ENCODE measurements around the gene NXPE3.

The NXPE3 gene

DNA sequence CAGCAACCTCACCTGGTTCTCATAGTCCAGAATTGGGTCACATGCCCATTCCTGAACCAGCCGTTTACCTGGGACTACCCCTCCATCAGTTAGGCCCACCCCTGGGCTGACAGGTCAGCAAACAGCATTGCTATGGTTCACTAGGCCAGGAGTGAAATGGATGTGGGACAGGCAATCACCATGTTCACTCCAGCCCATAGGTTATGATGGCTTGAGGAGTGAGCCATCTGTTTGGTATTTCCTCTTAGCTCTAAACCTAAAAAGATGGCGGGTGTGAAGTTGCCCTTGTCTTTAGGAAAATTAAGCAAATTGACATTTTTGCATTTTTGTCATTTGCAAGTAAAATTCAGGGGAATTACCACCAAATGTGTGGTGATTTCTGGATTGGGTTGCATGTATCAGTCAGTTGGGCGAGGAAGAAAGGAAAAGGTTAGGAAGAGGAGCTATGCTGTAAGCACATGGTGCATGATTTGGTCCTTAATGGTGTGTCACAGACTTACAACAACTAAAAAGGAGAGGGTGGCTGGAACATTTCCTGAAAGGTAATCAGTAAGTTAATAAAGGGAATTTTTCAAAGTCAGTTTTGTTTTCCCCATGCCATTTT is 17.2 kb downstream of the NXPE3 start:
- DNase-seq (ENCODE audit: low read depth) = no peak
- TF ChIP-seq, protein P1, sequence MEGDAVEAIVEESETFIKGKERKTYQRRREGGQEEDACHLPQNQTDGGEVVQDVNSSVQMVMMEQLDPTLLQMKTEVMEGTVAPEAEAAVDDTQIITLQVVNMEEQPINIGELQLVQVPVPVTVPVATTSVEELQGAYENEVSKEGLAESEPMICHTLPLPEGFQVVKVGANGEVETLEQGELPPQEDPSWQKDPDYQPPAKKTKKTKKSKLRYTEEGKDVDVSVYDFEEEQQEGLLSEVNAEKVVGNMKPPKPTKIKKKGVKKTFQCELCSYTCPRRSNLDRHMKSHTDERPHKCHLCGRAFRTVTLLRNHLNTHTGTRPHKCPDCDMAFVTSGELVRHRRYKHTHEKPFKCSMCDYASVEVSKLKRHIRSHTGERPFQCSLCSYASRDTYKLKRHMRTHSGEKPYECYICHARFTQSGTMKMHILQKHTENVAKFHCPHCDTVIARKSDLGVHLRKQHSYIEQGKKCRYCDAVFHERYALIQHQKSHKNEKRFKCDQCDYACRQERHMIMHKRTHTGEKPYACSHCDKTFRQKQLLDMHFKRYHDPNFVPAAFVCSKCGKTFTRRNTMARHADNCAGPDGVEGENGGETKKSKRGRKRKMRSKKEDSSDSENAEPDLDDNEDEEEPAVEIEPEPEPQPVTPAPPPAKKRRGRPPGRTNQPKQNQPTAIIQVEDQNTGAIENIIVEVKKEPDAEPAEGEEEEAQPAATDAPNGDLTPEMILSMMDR (IDR thresholded peaks at IDR 0.05; ENCODE audit: low read depth, low read length) = no peak
- TF ChIP-seq, protein P2, sequence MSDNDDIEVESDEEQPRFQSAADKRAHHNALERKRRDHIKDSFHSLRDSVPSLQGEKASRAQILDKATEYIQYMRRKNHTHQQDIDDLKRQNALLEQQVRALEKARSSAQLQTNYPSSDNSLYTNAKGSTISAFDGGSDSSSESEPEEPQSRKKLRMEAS (IDR thresholded peaks at IDR 0.05; ENCODE audit: low read depth, low read length) = no peak
- TF ChIP-seq MYC (IDR thresholded peaks at IDR 0.05; ENCODE audit: low read depth, low read length) = no peak
- no peak for TF ChIP-seq POLR2A (IDR thresholded peaks at IDR 0.05; ENCODE audit: extremely low read depth, insufficient read length)
- H3K4me3 ChIP-seq (ENCODE audit: low read depth, low read length) = no peak overlapping the region

DNA sequence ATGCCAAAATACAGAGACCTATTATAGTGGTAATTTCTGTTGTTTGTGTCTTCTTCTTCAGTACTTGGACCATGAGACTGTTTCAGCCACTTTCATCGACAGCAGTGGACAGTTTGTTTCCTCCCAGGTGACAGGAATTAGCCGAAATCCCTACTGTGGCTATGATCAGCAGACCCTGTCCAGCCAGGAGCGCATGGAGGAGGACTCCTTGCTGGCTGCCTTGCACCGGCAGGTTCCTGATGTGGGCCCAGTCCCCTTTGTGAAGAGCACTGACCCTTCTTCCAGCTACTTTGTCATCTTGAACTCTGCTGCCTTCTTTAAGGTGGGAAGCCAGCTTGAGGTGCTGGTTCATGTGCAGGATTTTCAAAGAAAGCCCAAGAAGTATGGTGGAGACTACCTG is 22.2 kb downstream of the NXPE3 start:
- TF ChIP-seq, protein P2 (IDR thresholded peaks at IDR 0.05; ENCODE audit: low read depth, low read length) = no peak
- TF ChIP-seq, protein P1 (IDR thresholded peaks at IDR 0.05; ENCODE audit: low read depth, low read length) = no peak
- TF ChIP-seq POLR2A (IDR thresholded peaks at IDR 0.05; ENCODE audit: extremely low read depth, insufficient read length) (no peak), MYC (IDR thresholded peaks at IDR 0.05; ENCODE audit: low read depth, low read length) (no peak)
- no peak overlapping the region for H3K4me3 ChIP-seq (ENCODE audit: low read depth, low read length)
- DNase-seq (ENCODE audit: low read depth) = no peak

DNA sequence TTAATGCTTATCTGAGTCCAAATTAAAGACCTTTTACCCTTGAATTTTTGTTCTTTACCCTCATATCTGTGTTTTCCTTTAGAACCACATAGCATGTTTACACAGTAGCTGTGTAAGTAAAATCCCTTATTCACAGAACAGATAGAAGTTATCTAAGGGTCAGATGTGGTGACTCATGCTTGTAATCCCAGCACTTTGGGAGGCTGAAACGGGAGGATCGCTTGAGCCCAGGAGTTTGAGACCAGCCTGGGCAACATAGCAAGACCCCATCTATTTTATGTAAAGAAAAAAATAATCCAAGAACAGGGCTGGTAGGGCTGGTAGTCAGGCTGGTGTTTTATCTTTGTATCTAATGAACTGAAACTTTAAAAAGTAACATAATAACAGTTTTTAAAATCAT is 23.2 kb downstream of the NXPE3 start:
- no peak for TF ChIP-seq MYC (IDR thresholded peaks at IDR 0.05; ENCODE audit: low read depth, low read length)
- TF ChIP-seq, protein P1 (IDR thresholded peaks at IDR 0.05; ENCODE audit: low read depth, low read length) = no peak
- no peak for TF ChIP-seq POLR2A (IDR thresholded peaks at IDR 0.05; ENCODE audit: extremely low read depth, insufficient read length)
- TF ChIP-seq, protein P2 (IDR thresholded peaks at IDR 0.05; ENCODE audit: low read depth, low read length) = no peak
- no peak for DNase-seq (ENCODE audit: low read depth)
- no peak overlapping the region for H3K4me3 ChIP-seq (ENCODE audit: low read depth, low read length)

DNA sequence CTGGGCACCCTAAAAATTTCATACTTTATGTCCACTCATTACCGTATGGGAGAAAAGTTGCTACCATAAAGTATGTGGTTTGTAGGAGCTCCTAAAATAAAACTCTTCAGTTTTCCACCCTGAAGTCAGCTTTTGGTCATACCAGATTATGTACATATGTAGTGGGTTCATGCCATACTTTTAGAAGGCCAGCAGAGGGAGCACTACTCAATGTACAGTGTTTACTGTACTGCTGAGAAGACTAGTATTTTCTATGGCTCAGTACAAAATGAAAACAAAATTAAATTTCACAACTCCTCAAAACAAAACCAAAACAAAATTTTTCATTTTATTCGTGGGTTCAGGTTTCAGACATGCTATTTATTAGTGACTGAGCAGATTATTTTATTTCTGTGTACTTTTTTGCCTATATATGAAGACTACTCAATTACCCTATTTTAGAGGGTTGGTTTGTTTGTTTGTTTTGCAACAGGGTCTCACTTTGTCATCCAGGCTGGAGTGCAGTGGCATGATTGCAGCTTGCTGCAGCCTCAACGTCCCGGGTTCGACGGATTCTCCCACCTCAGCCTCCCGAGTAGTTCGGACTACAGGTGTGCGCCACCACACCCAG is 24.3 kb downstream of the NXPE3 start:
- TF ChIP-seq, protein P2 (IDR thresholded peaks at IDR 0.05; ENCODE audit: low read depth, low read length) = no peak
- TF ChIP-seq POLR2A (IDR thresholded peaks at IDR 0.05; ENCODE audit: extremely low read depth, insufficient read length) = no peak
- TF ChIP-seq, protein P1 (IDR thresholded peaks at IDR 0.05; ENCODE audit: low read depth, low read length) = peak; percentile 78
- no peak overlapping the region for H3K4me3 ChIP-seq (ENCODE audit: low read depth, low read length)
- peak; percentile 74 for DNase-seq (ENCODE audit: low read depth)

DNA sequence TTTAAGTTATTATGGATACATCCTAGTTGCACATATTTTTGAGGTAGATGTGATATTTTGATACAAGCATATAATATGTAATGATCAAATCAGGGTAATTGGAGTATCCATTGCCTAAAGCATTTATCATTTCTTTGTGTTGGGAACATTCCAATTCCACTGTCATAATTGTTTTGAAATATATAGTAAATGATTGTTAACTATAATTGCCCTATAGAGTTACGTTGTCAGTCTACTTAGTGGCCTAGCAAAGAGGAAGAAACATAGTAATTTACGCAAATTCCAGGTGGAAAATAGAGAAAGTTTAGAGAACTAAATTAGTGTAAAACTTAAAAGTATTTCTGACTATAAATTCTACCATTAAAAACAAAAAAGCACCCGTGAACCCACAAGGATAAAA is 24.9 kb downstream of the NXPE3 start:
- TF ChIP-seq POLR2A (IDR thresholded peaks at IDR 0.05; ENCODE audit: extremely low read depth, insufficient read length) (no peak), MYC (IDR thresholded peaks at IDR 0.05; ENCODE audit: low read depth, low read length) (no peak)
- TF ChIP-seq, protein P1 (IDR thresholded peaks at IDR 0.05; ENCODE audit: low read depth, low read length) = no peak
- TF ChIP-seq, protein P2 (IDR thresholded peaks at IDR 0.05; ENCODE audit: low read depth, low read length) = no peak
- H3K4me3 ChIP-seq (ENCODE audit: low read depth, low read length) = no peak overlapping the region
- DNase-seq (ENCODE audit: low read depth) = no peak

Data from NB4 (cell line).